Thoracic aorta (tissue), 2 donors: ENCODE results near the gene GPC6. TPM values are rescaled to one million over a fixed set of nuclear protein-coding genes. Genes with fewer than 3 reads are reported as not detected.

Source experiments
- ATAC-seq: fragments of 150-250 bp; one replicate; pipeline ENCODE4 v1.8.0; 2017; ENCODE audit warnings: low read depth; ENCODE audit not compliant: insufficient number of reproducible peaks, low FRiP score
- DNase-seq: peaks from one replicate; pipeline ENCODE4 v3.0.0-alpha.2; 2020; ENCODE audit warnings: low spot score
- H3K27ac ChIP-seq, 2 donors: fragments of 200-600 bp; sonication (generic); 1 replicate in 1 of 2; 2 replicates in 1 of 2; pipeline ENCODE4 v1.5.1; 2016; ENCODE audit warnings: mild to moderate bottlenecking in 2 of 2, moderate library complexity in 2 of 2
- H3K27me3 ChIP-seq: fragments of 200-600 bp; sonication (generic); replicated peaks from 2 replicates; pipeline ENCODE4 v1.6.0; 2016; ENCODE audit warnings: mild to moderate bottlenecking; ENCODE audit not compliant: insufficient read depth
- H3K36me3 ChIP-seq: fragments of 200-600 bp; sonication (generic); one replicate; pipeline ENCODE4 v1.5.1; 2016
- H3K4me1 ChIP-seq, 2 donors: fragments of 200-600 bp; sonication (generic); 1 replicate in 1 of 2; 2 replicates in 1 of 2; pipeline versions ENCODE4 v1.5.1 to v1.6.0; 2016; ENCODE audit warnings: low read depth in 2 of 2, mild to moderate bottlenecking in 1 of 2; ENCODE audit not compliant: control insufficient read depth in 1 of 2
- H3K4me3 ChIP-seq: fragments of 200-600 bp; sonication (generic); 2 replicates; pipeline ENCODE4 v1.5.1; 2016; ENCODE audit warnings: mild to moderate bottlenecking
- H3K9me3 ChIP-seq: fragments of 200-600 bp; sonication (generic); 2 replicates; pipeline ENCODE4 v1.5.1; 2016
- total RNA-seq, 2 donors: library from RNA; depleted of rRNA; stranded (reverse); fragments of >200 nt; gene quantifications; one replicate each; pipeline versions ENCODE4 v1.1.0 to v1.2.3, GENCODE V29; 2016
- TF ChIP-seq, protein P1 (sequence below): fragments of 200-600 bp; sonication (generic); IDR thresholded peaks from one replicate; pipeline ENCODE4 v1.5.1; 2019; ENCODE audit warnings: antibody characterized with exemption

GPC6 gene
- total RNA-seq, result 10 to 100 TPM; 34.9 to 56.4 TPM

DNA sequence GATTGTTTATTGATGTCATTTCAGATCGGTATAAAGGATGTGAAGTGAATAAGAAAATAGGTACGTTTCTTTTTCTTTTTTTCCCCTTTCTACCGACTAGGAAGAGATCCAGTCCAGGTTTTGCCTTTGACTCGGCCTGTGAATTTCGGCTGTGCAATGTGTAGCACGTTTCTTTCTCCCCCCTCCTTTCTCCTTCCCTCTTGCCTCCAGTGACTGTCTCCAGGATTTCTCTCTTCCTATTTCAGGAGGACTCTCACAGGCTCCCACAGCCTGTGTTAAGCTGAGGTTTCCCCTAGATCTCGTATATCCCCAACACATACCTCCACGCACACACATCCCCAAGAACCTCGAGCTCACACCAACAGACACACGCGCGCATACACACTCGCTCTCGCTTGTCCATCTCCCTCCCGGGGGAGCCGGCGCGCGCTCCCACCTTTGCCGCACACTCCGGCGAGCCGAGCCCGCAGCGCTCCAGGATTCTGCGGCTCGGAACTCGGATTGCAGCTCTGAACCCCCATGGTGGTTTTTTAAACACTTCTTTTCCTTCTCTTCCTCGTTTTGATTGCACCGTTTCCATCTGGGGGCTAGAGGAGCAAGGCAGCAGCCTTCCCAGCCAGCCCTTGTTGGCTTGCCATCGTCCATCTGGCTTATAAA is at the start of gene GPC6:
TSS of gene GPC6 (plus strand) at position 185 of the 657 bp plus-strand sequence.
- H3K27ac ChIP-seq, result peak within 1 kb of the TSS; percentile 92 to 93
- TF ChIP-seq, protein P1, sequence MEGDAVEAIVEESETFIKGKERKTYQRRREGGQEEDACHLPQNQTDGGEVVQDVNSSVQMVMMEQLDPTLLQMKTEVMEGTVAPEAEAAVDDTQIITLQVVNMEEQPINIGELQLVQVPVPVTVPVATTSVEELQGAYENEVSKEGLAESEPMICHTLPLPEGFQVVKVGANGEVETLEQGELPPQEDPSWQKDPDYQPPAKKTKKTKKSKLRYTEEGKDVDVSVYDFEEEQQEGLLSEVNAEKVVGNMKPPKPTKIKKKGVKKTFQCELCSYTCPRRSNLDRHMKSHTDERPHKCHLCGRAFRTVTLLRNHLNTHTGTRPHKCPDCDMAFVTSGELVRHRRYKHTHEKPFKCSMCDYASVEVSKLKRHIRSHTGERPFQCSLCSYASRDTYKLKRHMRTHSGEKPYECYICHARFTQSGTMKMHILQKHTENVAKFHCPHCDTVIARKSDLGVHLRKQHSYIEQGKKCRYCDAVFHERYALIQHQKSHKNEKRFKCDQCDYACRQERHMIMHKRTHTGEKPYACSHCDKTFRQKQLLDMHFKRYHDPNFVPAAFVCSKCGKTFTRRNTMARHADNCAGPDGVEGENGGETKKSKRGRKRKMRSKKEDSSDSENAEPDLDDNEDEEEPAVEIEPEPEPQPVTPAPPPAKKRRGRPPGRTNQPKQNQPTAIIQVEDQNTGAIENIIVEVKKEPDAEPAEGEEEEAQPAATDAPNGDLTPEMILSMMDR, result no peak
- DNase-seq, result no peak
- peak within 1 kb of the TSS; percentile 81 for H3K4me3 ChIP-seq
- H3K27me3 ChIP-seq, result no peaks in the 10 kb centered on the region
- peak; percentile 74 for ATAC-seq
- no peaks in the 10 kb centered on the region for H3K9me3 ChIP-seq
- H3K4me1 ChIP-seq, result peaks cover 11 to 29% of the 10 kb centered on the region in 2 donors
- no peaks in the 10 kb centered on the region for H3K36me3 ChIP-seq

DNA sequence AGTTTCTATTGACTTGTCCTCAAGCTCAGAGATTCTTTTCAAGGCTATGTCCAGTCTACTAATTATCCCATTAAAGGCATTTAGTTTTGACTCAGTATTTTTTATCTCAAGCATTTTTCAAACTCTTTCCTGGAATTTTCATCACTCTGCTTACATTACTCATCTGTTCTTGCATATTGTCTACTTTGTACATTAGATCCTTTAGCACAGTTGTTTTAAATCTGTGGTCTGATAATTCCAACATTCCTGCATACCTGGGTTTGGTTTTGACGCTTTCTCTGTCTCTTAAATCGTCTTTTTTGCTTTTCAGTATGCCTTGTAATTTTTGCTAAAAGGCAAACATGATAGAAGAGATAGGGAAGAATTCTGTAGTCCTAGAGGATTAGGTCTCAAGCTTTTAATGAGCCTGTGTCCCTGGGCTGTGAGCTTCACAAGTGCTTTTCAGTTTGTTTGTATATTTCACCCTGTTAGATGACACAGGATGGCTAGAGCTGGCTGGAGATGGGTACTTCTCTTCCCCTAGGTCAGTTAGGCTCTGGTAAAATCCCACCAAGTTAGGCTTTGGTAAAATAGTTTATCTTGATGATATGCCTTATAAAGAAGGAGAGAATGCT is 46.1 kb upstream of the GPC6 start:
- Histone ChIP-seq H3K27ac (no peak overlapping the region), H3K4me3 (no peak overlapping the region), H3K36me3 (no peaks in the 10 kb centered on the region), H3K4me1 (no peaks in the 10 kb centered on the region), H3K9me3 (no peaks in the 10 kb centered on the region), H3K27me3 (no peaks in the 10 kb centered on the region)
- no peak for ATAC-seq
- no peak for DNase-seq
- TF ChIP-seq, protein P1, result no peak

DNA sequence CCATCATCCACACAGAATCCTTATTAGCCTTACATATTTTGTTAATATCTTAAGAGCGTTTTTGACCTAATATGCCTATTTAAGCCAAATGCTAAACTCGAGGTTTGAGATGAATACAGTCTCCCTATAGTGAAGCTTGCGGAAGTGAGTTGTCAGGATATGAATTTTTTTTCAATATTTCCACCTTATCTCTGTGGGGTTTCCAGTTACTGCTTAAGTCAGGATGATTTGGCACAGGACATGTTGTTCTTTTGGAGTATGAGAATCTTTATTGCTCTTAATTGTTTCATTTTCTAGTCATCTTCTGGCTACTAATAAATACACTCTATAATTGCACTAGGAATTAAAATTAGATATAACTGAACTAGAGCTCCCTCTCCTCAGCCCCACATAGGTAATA is 44.2 kb upstream of the GPC6 start:
- Histone ChIP-seq H3K4me3 (no peak overlapping the region), H3K9me3 (no peaks in the 10 kb centered on the region), H3K27ac (no peak overlapping the region), H3K36me3 (no peaks in the 10 kb centered on the region), H3K27me3 (no peaks in the 10 kb centered on the region), H3K4me1 (no peaks in the 10 kb centered on the region)
- TF ChIP-seq, protein P1, result no peak
- no peak for DNase-seq
- ATAC-seq, result no peak

DNA sequence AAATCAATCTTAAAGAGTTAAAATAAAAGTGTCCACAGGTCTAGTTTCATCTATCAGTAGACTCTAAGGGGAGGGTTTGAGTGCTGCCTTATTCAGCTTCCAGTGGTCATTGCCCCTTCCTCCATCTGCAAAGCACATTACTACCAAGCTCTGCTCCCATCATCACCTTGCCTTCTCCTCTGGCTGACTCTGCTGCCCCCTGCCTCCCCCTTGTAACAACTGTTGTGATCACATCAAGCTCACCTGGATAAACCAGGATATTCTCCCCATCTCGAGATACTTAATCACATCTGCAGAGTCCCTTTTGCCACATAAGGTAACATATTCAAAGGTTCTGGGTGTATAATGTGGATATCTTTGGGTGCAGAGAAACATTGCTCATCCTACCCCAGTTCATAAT is 43.3 kb upstream of the GPC6 start:
- no peak for ATAC-seq
- Histone ChIP-seq H3K9me3 (no peaks in the 10 kb centered on the region), H3K36me3 (no peaks in the 10 kb centered on the region), H3K27ac (no peak overlapping the region), H3K4me1 (no peaks in the 10 kb centered on the region), H3K27me3 (no peaks in the 10 kb centered on the region), H3K4me3 (no peak overlapping the region)
- TF ChIP-seq, protein P1, result no peak
- no peak for DNase-seq

DNA sequence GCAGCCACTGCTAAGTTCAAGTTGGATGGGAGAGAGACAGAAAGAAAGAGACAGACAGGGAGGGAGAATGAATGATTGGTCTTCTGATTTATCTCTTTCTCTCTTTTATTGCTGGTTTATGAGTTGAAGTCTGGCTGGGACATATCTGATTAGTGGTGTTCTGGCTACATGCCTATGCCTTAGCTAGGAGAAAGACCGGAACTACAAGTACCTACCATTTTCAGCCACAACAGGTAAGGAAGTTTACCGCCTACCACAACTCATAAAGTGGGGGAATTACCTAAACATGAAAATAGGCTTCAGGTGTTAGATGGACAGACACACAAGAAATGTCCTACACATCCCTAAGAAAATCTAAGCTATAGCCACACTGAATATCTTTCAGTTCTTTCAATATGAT is 36.6 kb upstream of the GPC6 start:
- Histone ChIP-seq H3K9me3 (no peaks in the 10 kb centered on the region), H3K36me3 (no peaks in the 10 kb centered on the region), H3K4me3 (no peak overlapping the region), H3K27ac (no peak overlapping the region), H3K4me1 (no peaks in the 10 kb centered on the region), H3K27me3 (no peaks in the 10 kb centered on the region)
- DNase-seq (no peak), ATAC-seq (no peak)
- TF ChIP-seq, protein P1, result no peak
